Spinal cord (tissue), 10 donors: Measurements from ENCODE around the gene HABP4. TPM values are rescaled to one million over a fixed set of nuclear protein-coding genes. Genes with fewer than 3 reads are reported as not detected.
A peak's percentile ranks its signal among the peaks of the same experiment; 100 is the strongest.

ENCODE experiments used
- DNase-seq, 6 donors: peaks; one replicate each; pipeline versions ENCODE4 v3.0.0 to v3.0.0-alpha.2; 2013 to 2015; ENCODE audit warnings: low spot score in 6 of 6, low read depth in 4 of 6
- H3K27ac ChIP-seq: one replicate; pipeline ENCODE4 v1.5.1; 2013; ENCODE audit warnings: low read depth, low read length, control low read depth
- H3K27me3 ChIP-seq: one replicate; pipeline ENCODE4 v1.6.1; 2013; ENCODE audit warnings: low read length; ENCODE audit not compliant: control insufficient read depth, insufficient read depth
- H3K36me3 ChIP-seq: one replicate; pipeline ENCODE4 v1.6.1; 2013; ENCODE audit warnings: low read length; ENCODE audit not compliant: control insufficient read depth, insufficient read depth
- H3K4me1 ChIP-seq: one replicate; pipeline ENCODE4 v1.6.1; 2013; ENCODE audit warnings: low read length; ENCODE audit not compliant: control insufficient read depth, insufficient read depth
- H3K4me3 ChIP-seq: one replicate; pipeline ENCODE4 v1.5.1; 2013; ENCODE audit warnings: low read depth, low read length, control low read depth
- H3K9me3 ChIP-seq: one replicate; pipeline ENCODE4 v1.6.1; 2013; ENCODE audit warnings: low read length; ENCODE audit not compliant: control insufficient read depth, insufficient read depth
- WGBS: methylation state at CpG from one replicate; pipeline ENCODE4 v1.1.5; 2013; ENCODE audit warnings: missing lambda C conversion rate; ENCODE audit not compliant: insufficient coverage; 5-methylcytosine and 5-hydroxymethylcytosine counted together
- polyA plus RNA-seq, 2 donors: library from polyadenylated mRNA; unstranded; fragments of 120-200 nt; gene quantifications; one replicate each; pipeline ENCODE4 v1.2.1, GENCODE V29; 2013; ENCODE audit not compliant: insufficient read length in 2 of 2
- total RNA-seq, 2 donors: library from RNA; depleted of rRNA in 1 of 2; stranded (reverse); fragments of 120-200 nt in 1 of 2; fragments of >200 nt in 1 of 2; gene quantifications; one replicate each; pipeline versions ENCODE4 v1.2.3 to v1.2.4, GENCODE V29; 2013 to 2014
- donor health status: healthy.

The HABP4 gene
- total and polyA plus RNA-seq, 4 donors = 16.8 to 38.9 (median 27.9) TPM

GRCh38 chr9:96418083-96418919 is 31.7 kb upstream of the HABP4 start, which contains the start of gene ZNF367:
Gene ZNF367, minus strand, starts transcription at chr9:96418370. Its CDS starts 338 bp downstream, at chr9:96418032.
- 0% methylated on average over 100 of the region's 100 CpGs for WGBS
- no peaks in the 10 kb centered on the region for H3K9me3 ChIP-seq
- H3K27me3 ChIP-seq = no peaks in the 10 kb centered on the region
- peak within 1 kb of the TSS; percentile 98 for H3K27ac ChIP-seq
- H3K4me1 ChIP-seq = peaks cover 4% of the 10 kb centered on the region
- peak; percentile 81 to 98 (median 90) for DNase-seq
- no peaks in the 10 kb centered on the region for H3K36me3 ChIP-seq
- peak within 1 kb of the TSS; percentile 90 for H3K4me3 ChIP-seq

GRCh38 chr9:96418920-96419690 is 30.9 kb upstream of the HABP4 start:
- H3K36me3 ChIP-seq = no peaks in the 10 kb centered on the region
- H3K9me3 ChIP-seq = no peaks in the 10 kb centered on the region
- peak overlapping the region; percentile 90 for H3K4me3 ChIP-seq
- peak overlapping the region; percentile 98 for H3K27ac ChIP-seq
- peaks cover 4% of the 10 kb centered on the region for H3K4me1 ChIP-seq
- peak in 4 of 6 donors; percentile 42 to 79 (median 62) for DNase-seq
- no peaks in the 10 kb centered on the region for H3K27me3 ChIP-seq
- WGBS = 0% methylated on average over 57 of the region's 58 CpGs

DNA sequence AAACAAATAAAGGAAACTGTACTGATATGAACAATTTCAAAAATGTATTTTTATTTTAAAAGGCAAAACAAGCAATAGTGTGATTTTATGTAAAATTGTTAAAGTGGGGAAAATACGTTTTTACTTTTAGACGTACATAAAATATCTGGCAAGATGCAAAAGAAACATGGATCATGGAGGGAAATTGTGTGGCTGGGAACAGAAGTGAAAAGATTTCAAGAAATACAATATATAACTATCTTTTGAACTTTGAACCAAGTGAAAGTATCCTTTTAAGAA is 30.3 kb upstream of the HABP4 start:
- Histone ChIP-seq H3K36me3 (no peaks in the 10 kb centered on the region), H3K9me3 (no peaks in the 10 kb centered on the region), H3K27me3 (no peaks in the 10 kb centered on the region), H3K27ac (peak overlapping the region; percentile 98), H3K4me1 (peaks cover 4% of the 10 kb centered on the region), H3K4me3 (peak overlapping the region; percentile 90)
- 60% methylated on average over 1 of the region's 2 CpGs for WGBS
- DNase-seq = no peak

DNA sequence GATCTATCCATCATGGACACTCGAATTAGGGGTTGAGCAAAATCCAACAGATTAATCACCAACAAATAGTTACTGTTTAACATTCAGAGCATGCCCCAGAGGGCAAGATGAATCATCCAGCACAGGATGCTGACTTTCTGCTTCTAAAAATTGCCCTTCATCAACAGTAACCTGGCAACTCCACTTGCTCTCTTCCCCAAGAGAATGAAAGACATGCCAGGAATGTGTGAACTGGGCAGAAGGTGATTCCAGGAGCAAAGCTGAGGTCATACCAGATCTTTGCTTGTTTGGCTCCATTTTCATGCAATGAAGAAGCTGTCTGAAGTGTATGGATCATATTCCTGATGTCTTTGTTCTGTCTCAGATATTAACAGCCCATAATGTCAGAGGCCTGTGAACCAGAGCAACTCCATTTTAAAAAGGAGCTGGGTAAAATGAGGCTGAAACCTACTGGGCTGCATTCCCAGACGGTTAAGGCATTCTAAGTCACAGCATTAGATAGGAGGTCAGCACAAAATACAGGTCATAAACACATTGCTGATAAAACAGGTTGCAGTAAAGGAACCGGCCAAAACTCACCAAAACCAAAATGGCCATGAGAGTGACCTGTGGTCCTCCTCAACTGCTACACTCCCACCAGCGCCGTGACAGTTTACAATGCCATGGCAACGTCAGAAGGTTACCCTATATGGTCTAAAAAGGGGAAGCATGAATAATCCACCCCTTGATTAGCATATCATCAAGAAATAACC is 29.3 kb upstream of the HABP4 start:
- H3K4me1 ChIP-seq = peaks cover 4% of the 10 kb centered on the region
- peak overlapping the region; percentile 3 for H3K27ac ChIP-seq
- no peaks in the 10 kb centered on the region for H3K27me3 ChIP-seq
- WGBS = 55% methylated on average over 4 of the region's 6 CpGs
- no peaks in the 10 kb centered on the region for H3K36me3 ChIP-seq
- H3K9me3 ChIP-seq = no peaks in the 10 kb centered on the region
- no peak overlapping the region for H3K4me3 ChIP-seq
- peak in 2 of 6 donors; percentile 22 to 32 for DNase-seq

DNA sequence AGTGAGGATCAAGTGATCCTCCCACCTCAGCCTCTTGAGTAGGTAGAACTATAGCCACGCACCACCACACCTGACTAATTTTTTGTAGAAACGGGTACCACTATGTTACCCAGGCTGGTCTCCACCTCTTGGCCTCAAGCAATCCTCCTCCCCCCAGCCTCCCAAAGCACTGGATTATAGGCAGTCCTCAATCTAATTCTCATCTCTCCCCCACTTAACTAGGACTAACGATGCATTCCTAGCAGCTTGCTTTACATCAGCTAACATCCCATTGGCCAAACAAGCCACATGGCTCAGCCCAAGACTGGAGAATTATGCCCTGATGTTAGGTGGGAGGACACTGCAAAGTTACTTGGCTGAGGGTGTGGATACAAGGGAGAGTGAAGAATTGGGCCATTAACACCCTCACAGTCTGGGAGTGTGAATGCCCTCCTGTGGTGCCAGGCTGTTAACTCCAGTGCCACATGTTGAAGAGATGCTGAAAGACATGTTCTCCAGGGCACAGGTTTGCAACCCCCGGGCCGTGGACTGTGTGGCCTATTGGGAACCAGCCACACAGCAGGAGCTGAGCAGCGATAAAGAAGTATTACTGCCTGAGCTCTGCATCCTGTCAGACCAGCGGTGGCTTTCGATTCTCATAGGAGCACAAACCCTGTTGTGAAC is 26.5 kb upstream of the HABP4 start:
- Histone ChIP-seq H3K9me3 (no peaks in the 10 kb centered on the region), H3K36me3 (no peaks in the 10 kb centered on the region), H3K4me1 (no peaks in the 10 kb centered on the region), H3K27me3 (no peaks in the 10 kb centered on the region), H3K4me3 (no peak overlapping the region), H3K27ac (no peak overlapping the region)
- 59% methylated on average over 7 of the region's 8 CpGs for WGBS
- DNase-seq = no peak

GRCh38 chr9:96423985-96424336 is 26.0 kb upstream of the HABP4 start:
- H3K36me3 ChIP-seq = no peaks in the 10 kb centered on the region
- WGBS = 71% methylated on average over 3 of the region's 6 CpGs

DNA sequence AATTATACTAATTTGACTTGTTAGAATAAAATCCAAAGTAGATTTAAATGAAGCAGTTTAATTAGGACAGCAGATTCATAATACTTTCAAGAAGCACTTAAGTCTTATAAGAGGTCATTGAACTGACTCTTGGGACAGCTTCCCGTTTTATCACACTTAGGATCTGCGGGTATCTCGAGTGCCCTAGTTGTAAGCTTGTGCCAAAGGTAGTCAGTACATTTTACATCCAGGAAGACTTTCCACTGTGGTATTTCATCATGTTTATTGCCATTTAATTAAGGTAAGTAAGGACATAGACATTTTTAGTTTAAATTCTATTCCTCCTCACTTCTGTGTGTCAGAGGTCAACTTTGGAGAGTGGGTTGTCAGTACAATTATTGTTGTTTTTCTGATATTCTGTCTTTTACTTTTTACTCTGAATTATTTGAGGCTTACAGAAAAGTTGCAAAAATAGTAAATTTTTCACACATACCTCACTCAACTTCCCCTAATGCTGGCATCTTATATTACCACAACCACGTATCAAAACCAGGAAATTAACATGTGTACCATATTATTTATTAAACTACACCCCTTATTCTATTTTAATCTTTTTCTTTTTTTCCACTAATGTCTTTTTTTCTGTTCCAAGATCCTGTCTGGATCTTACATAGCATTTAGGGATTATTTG is 24.3 kb upstream of the HABP4 start:
- H3K9me3 ChIP-seq = no peaks in the 10 kb centered on the region
- H3K27me3 ChIP-seq = no peaks in the 10 kb centered on the region
- H3K27ac ChIP-seq = no peak overlapping the region
- H3K4me3 ChIP-seq = no peak overlapping the region
- H3K36me3 ChIP-seq = no peaks in the 10 kb centered on the region
- DNase-seq = peak in 1 of 6 donors; percentile 18
- no peaks in the 10 kb centered on the region for H3K4me1 ChIP-seq
- no CpG with 5 or more reads among the region's 4 CpGs for WGBS

More at GRCh38 chr9:96423985-96424336, 26.0 kb upstream of the HABP4 start:
- Histone ChIP-seq H3K27ac (no peak overlapping the region), H3K4me1 (no peaks in the 10 kb centered on the region), H3K27me3 (no peaks in the 10 kb centered on the region), H3K9me3 (no peaks in the 10 kb centered on the region), H3K4me3 (no peak overlapping the region)
- DNase-seq = no peak

DNA sequence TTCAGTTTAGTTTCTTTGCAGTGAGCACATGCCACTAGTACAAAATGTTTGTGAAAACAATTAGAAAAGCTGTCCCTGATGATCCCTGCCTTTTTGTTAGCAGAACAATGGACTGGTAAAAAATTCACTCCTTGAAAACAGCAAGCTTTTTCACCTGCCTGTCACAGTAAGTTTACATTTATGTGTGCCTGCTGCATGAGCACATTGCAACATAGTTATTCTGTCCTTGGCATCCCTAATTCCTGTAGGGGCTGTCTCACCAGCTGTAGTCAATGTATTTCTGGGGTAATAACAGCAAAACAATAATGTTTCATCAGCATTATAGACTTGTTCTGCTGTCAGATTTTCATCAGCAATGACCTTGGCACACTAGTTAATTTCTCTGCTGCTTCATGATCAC is 20.2 kb upstream of the HABP4 start:
- Histone ChIP-seq H3K36me3 (no peaks in the 10 kb centered on the region), H3K27ac (no peak overlapping the region), H3K4me3 (no peak overlapping the region), H3K9me3 (no peaks in the 10 kb centered on the region), H3K27me3 (no peaks in the 10 kb centered on the region), H3K4me1 (no peaks in the 10 kb centered on the region)
- peak in 1 of 6 donors; percentile 77 for DNase-seq

GRCh38 chr9:96430377-96430776 is 19.6 kb upstream of the HABP4 start:
- no CpG with 5 or more reads among the region's 2 CpGs for WGBS
- Histone ChIP-seq H3K4me1 (no peaks in the 10 kb centered on the region), H3K4me3 (no peak overlapping the region), H3K27me3 (no peaks in the 10 kb centered on the region), H3K9me3 (no peaks in the 10 kb centered on the region), H3K27ac (no peak overlapping the region), H3K36me3 (no peaks in the 10 kb centered on the region)
- peak in 1 of 6 donors; percentile 43 for DNase-seq
